ENCODE measurements around the gene GPC3. TPM values are rescaled to one million over a fixed set of nuclear protein-coding genes. Genes with fewer than 3 reads are reported as not detected.

The GPC3 gene
- polyA plus RNA-seq, 3 donors, result not detected

DNA sequence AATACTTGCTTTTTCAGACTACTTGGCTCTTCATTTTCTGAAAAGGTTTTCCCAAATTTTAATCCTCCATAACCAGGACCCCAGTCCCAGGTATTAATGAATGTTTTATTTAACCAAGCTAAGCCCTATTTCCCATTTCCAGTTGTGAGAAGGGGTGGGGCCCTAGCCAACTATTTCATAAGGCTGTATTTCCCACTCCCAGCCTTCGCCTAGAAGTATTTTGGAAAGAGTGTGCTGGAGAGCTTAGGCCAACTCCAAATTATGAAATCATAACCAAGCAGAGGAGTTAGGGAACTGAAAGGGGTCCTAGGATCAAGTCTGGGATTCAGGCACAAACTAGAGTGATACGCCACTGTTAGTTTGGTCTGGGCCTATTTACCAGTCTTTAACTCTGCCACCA lies 421.7 kb downstream of the GPC3 start:
- H3K4me3 Mint-ChIP-seq, result no peak overlapping the region
- Histone ChIP-seq H3K36me3 (replicated peaks in 1 of 2; ENCODE audit: control insufficient read depth in 1 of 2, insufficient read depth in 2 of 2, low read length in 2 of 2) (no peaks in the 10 kb centered on the region), H3K4me2 (replicated peaks; ENCODE audit: extremely low read depth, low read length, poor library complexity, severe bottlenecking) (no peak overlapping the region), H3K27me3 (ENCODE audit: control insufficient read depth in 2 of 2, insufficient read depth in 2 of 2, low read length in 2 of 2) (peaks cover 0 to 2% of the 10 kb centered on the region in 2 donors), H3K9ac (ENCODE audit: insufficient read depth, low read length, poor library complexity, severe bottlenecking) (no peak overlapping the region), H3K4me3 (replicated peaks in 1 of 3; ENCODE audit: low read depth in 2 of 3, low read length in 3 of 3) (no peak overlapping the region), H3K9me3 (replicated peaks in 1 of 2; ENCODE audit: control insufficient read depth in 1 of 2, insufficient read depth in 1 of 2, low read length in 2 of 2) (no peaks in the 10 kb centered on the region), H3K79me2 (ENCODE audit: insufficient read depth, low read length) (no peaks in the 10 kb centered on the region), H2AFZ (ENCODE audit: insufficient read depth, low read depth, low read length, poor library complexity, severe bottlenecking) (no peak overlapping the region), H4K20me1 (ENCODE audit: insufficient read depth, low read length) (no peaks in the 10 kb centered on the region), H3K4me1 (ENCODE audit: control insufficient read depth in 1 of 2, insufficient read depth in 2 of 2, low read length in 2 of 2) (no peaks in the 10 kb centered on the region), H3K27ac (ENCODE audit: low read depth in 1 of 2, low read length in 2 of 2) (no peak overlapping the region)
- H3K9me3 Mint-ChIP-seq, result peaks cover 0 to 2% (median 0%) of the 10 kb centered on the region in 7 donors
- no CpG with 5 or more reads among the region's 2 CpGs for WGBS (ENCODE audit: insufficient coverage)
- intact Hi-C loops (cut with micrococcal nuclease), result no loop called here
- TF ChIP-seq, protein P1, sequence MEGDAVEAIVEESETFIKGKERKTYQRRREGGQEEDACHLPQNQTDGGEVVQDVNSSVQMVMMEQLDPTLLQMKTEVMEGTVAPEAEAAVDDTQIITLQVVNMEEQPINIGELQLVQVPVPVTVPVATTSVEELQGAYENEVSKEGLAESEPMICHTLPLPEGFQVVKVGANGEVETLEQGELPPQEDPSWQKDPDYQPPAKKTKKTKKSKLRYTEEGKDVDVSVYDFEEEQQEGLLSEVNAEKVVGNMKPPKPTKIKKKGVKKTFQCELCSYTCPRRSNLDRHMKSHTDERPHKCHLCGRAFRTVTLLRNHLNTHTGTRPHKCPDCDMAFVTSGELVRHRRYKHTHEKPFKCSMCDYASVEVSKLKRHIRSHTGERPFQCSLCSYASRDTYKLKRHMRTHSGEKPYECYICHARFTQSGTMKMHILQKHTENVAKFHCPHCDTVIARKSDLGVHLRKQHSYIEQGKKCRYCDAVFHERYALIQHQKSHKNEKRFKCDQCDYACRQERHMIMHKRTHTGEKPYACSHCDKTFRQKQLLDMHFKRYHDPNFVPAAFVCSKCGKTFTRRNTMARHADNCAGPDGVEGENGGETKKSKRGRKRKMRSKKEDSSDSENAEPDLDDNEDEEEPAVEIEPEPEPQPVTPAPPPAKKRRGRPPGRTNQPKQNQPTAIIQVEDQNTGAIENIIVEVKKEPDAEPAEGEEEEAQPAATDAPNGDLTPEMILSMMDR (IDR thresholded peaks at IDR 0.05), result no peak
- H3K36me3 Mint-ChIP-seq, result no peaks in the 10 kb centered on the region
- no peak for DNase-seq
- H3K4me1 Mint-ChIP-seq, result no peaks in the 10 kb centered on the region
- peaks cover 0 to 1% (median 0%) of the 10 kb centered on the region in 3 donors for H3K27me3 Mint-ChIP-seq (ENCODE audit: low read depth in 3 of 3)
- no peak overlapping the region for H3K27ac Mint-ChIP-seq

DNA sequence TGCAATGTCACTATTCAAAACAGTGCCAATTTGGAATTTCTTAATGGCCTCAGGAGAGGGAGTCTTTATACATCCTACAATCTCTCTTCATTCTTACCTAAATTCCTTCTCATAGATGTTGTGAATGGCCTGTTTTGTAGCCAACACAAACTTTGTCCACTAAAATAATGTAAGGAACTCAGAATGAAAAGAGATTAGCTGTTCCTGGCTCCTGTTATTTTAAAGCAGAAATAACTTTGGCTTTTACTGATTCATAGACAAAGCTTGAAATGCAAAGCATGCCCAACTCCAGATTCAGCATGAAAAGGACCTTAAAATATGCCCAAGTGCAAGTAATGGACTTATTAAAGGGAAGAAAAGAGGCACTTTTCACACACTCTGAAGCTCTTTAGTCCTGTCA lies 424.1 kb downstream of the GPC3 start:
- intact Hi-C loops (cut with micrococcal nuclease), result no loop called here
- Histone ChIP-seq H3K4me1 (ENCODE audit: control insufficient read depth in 1 of 2, insufficient read depth in 2 of 2, low read length in 2 of 2) (peaks cover 20 to 21% of the 10 kb centered on the region in 2 donors), H3K27ac (ENCODE audit: low read depth in 1 of 2, low read length in 2 of 2) (no peak overlapping the region), H3K79me2 (ENCODE audit: insufficient read depth, low read length) (no peaks in the 10 kb centered on the region), H3K9me3 (replicated peaks in 1 of 2; ENCODE audit: control insufficient read depth in 1 of 2, insufficient read depth in 1 of 2, low read length in 2 of 2) (no peaks in the 10 kb centered on the region), H2AFZ (ENCODE audit: insufficient read depth, low read depth, low read length, poor library complexity, severe bottlenecking) (no peak overlapping the region), H4K20me1 (ENCODE audit: insufficient read depth, low read length) (no peaks in the 10 kb centered on the region), H3K36me3 (replicated peaks in 1 of 2; ENCODE audit: control insufficient read depth in 1 of 2, insufficient read depth in 2 of 2, low read length in 2 of 2) (no peaks in the 10 kb centered on the region), H3K4me3 (replicated peaks in 1 of 3; ENCODE audit: low read depth in 2 of 3, low read length in 3 of 3) (no peak overlapping the region), H3K9ac (ENCODE audit: insufficient read depth, low read length, poor library complexity, severe bottlenecking) (no peak overlapping the region), H3K4me2 (replicated peaks; ENCODE audit: extremely low read depth, low read length, poor library complexity, severe bottlenecking) (no peak overlapping the region), H3K27me3 (ENCODE audit: control insufficient read depth in 2 of 2, insufficient read depth in 2 of 2, low read length in 2 of 2) (peaks cover 0 to 2% of the 10 kb centered on the region in 2 donors)
- Mint-ChIP-seq H3K27me3 (ENCODE audit: low read depth in 3 of 3) (peaks cover 0 to 1% (median 0%) of the 10 kb centered on the region in 3 donors), H3K9me3 (peaks cover 0 to 2% (median 0%) of the 10 kb centered on the region in 7 donors), H3K27ac (no peak overlapping the region), H3K4me3 (no peak overlapping the region), H3K36me3 (no peaks in the 10 kb centered on the region), H3K4me1 (peaks cover 14% of the 10 kb centered on the region)
- TF ChIP-seq, protein P1 (IDR thresholded peaks at IDR 0.05), result no peak
- no peak for DNase-seq
